GM13977 (cell line): ENCODE data around the gene VSTM5.

Experiments
- DNase-seq: peaks from one replicate; pipeline ENCODE4 v3.0.0; 2012; ENCODE audit warnings: low spot score
- in situ Hi-C: fragments of 300-500 bp; cut with MboI; formaldehyde crosslinking; loops from one replicate; pipeline ENCODE4 v1.12.0; 2022; ENCODE audit warnings: low sequenced_read_pairs, low pct_unique_long_range_greater_than_20kb, mixed read lengths, inconsistent platforms; ENCODE audit not compliant: unreplicated experiment
- TF ChIP-seq, protein P1 (sequence below): IDR thresholded peaks from 2 replicates; pipeline ENCODE4 v1.5.1; 2012; ENCODE audit warnings: mild to moderate bottlenecking, control low read depth; ENCODE audit not compliant: insufficient read depth; ENCODE audit errors: extremely low read depth, missing control alignments

Gene VSTM5

DNA sequence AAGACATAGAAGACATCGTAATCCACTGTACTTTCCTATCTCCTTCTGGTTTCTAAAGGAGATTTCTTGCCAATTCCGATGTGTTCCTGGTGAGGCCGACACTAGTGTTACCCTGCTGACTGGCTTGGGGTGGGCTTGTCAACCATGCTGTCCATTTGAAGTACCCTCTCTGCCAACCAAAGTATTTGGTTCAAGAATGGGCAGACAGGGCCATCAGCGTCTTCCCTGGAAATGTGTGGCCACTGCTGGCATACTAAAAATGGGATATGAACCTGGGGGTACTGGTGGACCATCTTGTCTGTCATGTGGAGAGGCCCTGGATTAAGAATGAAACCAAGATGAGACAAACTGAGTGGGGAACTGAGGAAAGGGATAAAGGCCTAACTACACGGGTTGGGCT is 1.8 kb upstream of the VSTM5 start:
- DNase-seq, result no peak
- in situ Hi-C loops, result no loop called here
- TF ChIP-seq, protein P1, sequence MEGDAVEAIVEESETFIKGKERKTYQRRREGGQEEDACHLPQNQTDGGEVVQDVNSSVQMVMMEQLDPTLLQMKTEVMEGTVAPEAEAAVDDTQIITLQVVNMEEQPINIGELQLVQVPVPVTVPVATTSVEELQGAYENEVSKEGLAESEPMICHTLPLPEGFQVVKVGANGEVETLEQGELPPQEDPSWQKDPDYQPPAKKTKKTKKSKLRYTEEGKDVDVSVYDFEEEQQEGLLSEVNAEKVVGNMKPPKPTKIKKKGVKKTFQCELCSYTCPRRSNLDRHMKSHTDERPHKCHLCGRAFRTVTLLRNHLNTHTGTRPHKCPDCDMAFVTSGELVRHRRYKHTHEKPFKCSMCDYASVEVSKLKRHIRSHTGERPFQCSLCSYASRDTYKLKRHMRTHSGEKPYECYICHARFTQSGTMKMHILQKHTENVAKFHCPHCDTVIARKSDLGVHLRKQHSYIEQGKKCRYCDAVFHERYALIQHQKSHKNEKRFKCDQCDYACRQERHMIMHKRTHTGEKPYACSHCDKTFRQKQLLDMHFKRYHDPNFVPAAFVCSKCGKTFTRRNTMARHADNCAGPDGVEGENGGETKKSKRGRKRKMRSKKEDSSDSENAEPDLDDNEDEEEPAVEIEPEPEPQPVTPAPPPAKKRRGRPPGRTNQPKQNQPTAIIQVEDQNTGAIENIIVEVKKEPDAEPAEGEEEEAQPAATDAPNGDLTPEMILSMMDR, result no peak

DNA sequence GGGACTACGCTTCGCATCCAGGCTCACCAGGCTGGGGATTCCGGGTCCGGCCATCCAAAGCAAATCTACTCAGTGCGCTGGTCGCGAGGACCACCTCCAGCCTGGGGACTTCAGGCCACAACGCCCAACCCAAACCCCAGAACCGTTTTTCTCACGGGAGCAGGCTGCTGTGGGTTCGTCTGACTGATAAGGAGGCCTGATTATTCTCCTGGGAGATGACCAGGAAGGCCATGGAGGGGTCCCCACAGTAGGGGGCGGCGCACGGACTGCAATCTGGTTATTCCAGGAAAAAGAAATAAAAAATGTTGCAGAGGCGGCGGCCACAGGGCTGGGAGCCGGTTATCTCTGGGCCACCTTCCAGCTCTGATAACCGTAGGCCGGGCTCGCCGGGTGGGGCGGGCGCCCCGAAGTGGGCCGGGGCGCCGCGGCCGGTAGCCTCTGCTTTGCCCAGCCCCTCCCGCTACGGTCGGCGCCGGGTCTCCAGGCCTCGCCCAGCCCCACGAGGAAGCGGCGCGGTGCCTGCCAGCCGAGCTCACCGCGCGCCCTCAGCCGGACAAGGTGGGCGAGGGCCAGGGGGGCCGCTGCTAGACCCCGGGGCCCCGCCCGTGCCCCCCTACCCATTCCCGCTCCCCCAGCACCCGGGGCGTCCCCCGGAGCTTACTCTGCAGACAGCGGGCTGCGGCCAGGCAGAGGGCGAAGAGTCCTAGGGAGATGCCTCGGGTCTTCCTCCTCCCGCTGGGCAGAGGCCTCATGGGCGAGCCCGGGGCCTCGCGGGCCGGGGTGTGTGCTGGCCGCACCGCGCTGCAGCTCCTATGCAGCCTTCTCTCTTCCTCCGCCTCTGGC is 446 bp downstream of the VSTM5 start:
- in situ Hi-C loops, result no loop called here
- no peak for DNase-seq
- TF ChIP-seq, protein P1, result no peak

- TF ChIP-seq, protein P1, result no peak
- in situ Hi-C loops, result no loop called here
- DNase-seq, result no peak
Observed at GRCh38 chr11:93849201-93849600, 1.2 kb downstream of the VSTM5 start.

GRCh38 chr11:93846411-93846810 is 4.0 kb downstream of the VSTM5 start:
- in situ Hi-C loops, result no loop called here
- DNase-seq, result no peak
- TF ChIP-seq, protein P1, result no peak

DNA sequence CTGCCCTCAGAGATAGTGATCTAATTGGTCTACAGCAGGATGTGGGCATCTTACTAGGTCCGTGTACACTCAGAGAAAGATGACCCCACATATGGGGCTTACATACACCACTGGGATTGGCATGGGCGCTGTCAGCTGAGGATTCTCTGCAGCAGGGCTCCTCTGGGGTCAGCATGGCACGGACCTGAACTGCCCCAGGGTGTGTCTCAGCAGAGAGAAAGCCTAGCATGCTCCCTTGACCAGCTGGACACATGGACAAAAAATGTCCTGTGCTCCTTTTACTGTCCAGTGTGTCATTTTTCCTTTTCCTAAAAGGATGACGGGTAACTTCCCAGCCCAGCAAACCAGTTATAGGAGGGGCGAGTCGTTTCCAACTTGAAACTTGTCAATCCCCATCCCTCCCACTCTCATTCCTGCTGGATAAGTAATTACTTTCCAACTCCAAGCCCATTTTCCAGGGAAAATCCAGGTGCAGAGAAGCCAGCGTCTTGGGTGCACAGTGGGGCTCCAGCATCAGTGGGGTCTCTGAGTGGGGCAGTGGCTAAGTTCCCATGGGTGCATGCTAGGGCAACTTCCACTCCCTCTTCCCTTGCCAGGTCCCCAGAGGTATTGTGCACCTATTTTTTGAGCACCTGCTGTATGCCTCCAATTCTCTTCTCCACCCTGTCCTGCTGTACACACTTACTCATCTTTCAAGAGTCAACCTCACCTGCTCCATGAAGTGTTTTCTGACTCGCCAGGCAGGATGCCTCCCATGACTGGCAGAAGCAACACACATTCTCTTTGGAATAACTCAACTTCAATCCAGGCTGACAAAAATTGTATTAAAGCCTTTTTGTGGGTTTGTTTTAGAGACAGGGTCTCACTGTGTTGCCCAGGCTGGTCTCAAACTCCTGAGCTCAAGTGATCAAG is 5.0 kb downstream of the VSTM5 start:
- no peak for DNase-seq
- TF ChIP-seq, protein P1, result no peak
- in situ Hi-C loops, result no loop called here

DNA sequence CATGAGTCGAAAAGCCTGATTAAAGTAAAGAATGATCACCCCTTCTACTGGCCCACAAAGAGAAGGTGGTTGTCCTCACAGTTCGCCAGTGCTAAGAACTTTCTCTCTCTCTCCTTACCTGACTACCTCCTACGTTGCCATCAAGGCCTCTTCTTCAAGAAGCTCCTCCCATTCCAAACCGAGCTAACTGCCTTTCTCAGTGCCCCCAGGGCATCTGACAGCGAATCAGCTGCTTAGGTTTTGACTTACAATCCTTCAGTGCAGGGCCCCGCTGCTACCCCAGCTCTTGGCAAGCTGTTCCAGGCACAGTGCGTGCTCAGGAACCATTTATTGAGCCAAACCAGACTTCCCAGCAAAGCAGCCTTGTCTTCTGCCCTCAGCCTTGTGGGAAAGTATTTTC is 5.8 kb downstream of the VSTM5 start:
- TF ChIP-seq, protein P1, result no peak
- in situ Hi-C loops, result no loop called here
- no peak for DNase-seq
